Frontal cortex (tissue), 4 donors: ENCODE data around the gene SGCA. TPM values are rescaled to one million over a fixed set of nuclear protein-coding genes. Genes with fewer than 3 reads are reported as not detected.
A peak's percentile ranks its signal among the peaks of the same experiment; 100 is the strongest.

Source experiments
- DNase-seq, 2 donors: peaks; one replicate each; pipeline ENCODE4 v3.0.0; 2012; ENCODE audit warnings: low spot score in 2 of 2
- FAIRE-seq: peaks from 2 replicates; lab custom pipeline; 2012; peaks lifted over from hg19 to GRCh38; lab: Jason Lieb, UNC
- total RNA-seq: library from RNA; depleted of rRNA; stranded (reverse); fragments of >200 nt; gene quantifications from one replicate; pipeline ENCODE4 v1.2.3, GENCODE V29; 2014
- donor health status: control.
- donor health status: control.
- donor health status: control.

SGCA gene
- total RNA-seq, 1 donor from 2014 or later: not detected

DNA sequence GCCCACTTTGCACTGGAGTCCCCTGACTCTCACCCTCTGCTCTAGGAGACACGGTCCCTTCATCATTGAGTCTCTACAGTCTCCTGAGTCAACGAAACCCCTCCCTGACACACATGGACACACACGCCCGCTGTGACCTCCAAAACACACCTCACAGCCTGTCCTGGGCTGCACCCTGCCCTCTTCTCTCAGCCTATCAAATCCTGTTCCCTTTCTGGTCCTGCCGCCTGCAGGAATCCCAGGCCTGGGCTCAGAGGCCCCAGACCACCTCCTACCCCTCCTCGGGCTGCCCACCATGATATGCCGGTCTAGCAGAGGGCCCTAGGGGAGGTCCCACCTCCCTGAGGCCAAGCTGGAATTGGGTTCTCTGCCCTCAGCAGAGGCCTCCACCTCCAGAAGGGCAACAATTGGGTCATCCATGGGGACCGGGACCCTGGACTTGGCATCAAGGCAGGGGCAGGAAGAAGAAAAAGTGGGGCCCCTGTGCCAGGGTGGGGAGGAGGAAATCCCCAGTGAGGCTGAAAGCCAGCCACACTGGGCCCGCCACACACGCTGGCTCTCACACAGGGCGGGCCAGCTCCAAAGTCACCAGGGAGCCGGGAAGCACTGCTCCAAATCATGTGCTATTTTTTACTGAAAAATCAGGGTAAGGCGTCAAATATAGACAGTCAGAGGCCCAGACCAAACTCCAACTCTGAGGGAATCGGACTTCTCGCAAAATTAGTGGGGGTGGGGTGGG is 18.7 kb upstream of the SGCA start:
- DNase-seq: no peak
- no peak for FAIRE-seq

DNA sequence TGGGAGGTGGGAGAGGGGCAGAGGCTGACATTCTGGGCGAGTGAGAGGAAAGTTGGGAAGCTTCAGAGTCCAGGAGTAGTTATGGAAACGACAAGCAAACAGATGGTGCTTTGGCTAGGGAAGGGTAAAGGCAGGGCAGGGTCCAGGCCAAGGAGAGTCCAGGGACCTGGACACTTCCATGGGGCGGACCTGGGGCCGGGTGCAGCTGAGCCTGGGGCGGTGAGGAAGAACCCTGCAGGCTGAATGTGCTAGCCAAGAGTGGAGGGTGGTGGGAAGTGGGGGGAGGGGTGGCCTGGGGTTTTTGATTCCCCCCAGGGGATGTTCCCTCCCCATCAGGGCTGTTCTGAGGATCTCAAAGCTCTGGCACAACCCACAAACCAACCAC is 18.0 kb upstream of the SGCA start:
- FAIRE-seq (no peak), DNase-seq (no peak)

DNA sequence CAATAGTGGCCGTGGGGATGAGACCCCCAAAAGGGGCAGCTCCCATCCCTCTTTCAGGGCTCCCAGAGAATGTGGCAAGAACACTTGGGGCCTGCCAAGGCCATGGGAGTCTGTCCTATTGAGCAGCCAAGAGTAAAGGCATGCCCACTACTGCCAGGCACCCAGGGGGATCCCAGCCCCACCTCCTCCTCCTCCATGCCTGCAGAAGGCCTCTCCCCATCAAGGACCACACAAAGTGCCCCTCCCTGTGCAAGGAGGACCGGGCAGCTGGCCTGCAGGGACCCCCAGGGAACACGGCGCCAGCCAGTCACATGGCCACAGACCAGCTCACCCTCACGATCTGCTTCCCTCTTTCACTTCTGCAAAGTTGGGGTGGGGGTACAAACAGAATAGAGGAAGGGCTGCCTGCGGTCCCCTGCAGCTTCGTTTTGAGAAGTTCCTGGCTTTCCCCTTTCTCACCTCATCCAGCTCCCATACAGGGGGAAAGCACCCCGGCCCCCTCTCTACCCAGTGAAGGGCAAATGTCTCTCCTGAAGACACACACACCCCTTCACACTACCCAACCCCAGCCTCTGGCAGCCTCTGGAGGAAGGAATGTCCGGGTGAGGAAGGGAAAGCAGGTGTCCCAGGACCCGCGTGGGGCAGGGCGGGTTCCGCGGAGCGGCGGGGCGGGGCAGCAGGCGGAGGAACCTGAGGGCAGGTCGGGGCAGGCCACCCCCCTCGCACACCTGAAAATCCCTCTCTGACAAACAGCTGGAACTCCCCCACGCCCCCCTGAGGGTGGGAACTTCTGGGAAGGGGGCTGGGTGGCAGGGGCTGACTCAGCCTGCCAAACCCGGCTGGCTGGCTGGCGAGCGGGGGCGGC is 17.3 kb upstream of the SGCA start:
- DNase-seq (peak; percentile 67 to 75), FAIRE-seq (no peak)

DNA sequence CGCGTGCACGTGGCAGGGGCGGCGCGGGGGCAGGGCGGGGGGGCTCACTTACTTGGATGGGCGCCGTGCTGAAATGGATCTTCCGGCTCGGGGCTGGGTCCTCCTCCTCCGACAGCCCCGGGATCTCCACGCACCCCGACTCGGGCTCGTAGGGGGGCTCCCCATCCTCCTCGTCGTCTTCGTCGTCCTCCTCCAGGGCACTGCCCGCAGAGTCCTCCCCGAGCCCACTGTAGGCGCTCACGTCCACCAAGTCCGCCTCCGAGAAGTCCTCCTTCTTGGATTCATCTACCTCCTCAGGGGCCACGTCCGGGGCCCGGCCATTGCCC is 16.8 kb upstream of the SGCA start:
- FAIRE-seq (no peak), DNase-seq (no peak)

DNA sequence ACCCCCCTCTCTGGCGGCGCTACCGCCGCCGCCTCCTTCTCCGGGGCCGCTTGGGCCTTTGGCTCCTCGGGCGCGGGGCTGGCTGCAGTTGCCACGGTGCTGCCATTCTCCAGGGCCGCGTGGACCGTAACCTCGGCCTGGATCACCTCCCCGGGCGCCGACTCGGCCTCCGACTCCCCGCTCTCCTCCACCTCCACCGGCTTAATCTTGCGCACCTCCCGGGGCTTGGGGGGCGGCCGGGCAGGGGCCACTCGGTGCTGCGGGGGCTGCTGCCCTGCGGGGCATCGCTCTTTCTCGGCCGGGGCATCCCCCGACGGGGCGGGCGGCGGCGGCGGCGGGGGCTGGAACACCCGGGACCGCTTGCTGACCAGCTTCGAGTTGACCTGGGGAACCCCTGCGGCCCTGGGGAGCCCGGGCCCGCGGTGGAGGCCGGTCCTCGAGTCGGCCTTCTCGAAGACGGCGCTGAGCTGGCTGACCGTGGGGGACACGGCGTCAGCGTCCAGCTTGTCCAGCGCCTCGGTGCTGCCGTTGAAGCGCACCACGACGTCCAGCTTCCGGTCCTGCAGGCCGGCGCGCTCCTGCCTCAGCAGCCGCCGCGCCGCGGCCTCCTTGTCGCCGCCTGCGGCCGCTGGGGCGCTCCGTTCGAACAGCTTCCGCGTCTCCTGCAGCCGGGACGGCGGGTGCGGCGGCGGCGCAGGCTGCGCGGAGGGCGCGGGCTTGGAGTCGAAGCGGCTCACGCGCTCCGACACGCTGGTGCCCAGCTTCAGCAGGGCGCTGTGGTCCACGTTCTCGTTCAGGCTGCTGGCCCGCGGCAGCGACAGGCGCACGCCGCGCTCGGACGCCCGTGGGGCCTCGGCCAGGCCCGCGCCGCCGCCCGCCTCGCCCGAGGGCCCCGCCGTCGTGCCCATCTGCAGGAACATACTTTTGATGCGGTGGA is 16.1 kb upstream of the SGCA start:
- peak in 1 of 2 donors; percentile 73 for DNase-seq
- no peak for FAIRE-seq

DNA sequence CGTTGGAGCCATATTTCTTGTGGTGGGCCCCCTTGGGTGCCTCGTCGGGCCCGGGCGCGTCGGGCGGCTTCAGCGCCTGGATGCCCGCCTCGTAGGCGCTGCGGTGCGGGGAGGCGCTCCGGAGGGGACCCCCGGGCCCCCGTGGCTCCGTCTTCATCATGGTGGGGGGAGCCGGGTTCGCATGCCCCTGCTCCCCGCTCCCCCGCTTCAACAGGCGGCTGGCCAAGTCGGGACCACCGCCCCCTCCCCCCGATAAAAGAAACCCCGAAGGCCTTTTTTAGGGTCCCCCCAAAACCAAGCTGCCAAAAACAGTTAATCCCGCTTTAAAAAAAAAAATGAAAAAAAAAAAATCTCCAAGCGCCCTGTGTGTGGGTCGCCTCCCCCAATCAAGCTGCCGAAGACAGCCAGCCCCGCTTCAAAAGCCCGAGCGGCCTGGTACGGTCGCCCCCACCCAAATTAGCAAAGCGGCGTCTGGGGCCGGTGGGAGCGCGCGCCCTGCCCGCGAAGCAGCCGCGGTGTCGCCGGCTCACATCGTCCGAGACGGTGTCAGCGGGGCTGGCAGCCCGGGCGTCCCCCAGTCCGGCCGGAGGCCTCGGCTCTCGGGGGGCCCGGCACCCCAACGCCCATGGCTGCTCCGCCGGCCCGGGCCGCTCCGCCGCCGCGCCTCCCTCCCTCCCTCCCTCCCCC is 15.3 kb upstream of the SGCA start, which contains the start of gene PPP1R9B:
TSS of gene PPP1R9B (minus strand) at position 324 of the 687 bp plus-strand sequence. CDS start at position 160, 164 bp downstream.
- no peak for FAIRE-seq
- no peak for DNase-seq

DNA sequence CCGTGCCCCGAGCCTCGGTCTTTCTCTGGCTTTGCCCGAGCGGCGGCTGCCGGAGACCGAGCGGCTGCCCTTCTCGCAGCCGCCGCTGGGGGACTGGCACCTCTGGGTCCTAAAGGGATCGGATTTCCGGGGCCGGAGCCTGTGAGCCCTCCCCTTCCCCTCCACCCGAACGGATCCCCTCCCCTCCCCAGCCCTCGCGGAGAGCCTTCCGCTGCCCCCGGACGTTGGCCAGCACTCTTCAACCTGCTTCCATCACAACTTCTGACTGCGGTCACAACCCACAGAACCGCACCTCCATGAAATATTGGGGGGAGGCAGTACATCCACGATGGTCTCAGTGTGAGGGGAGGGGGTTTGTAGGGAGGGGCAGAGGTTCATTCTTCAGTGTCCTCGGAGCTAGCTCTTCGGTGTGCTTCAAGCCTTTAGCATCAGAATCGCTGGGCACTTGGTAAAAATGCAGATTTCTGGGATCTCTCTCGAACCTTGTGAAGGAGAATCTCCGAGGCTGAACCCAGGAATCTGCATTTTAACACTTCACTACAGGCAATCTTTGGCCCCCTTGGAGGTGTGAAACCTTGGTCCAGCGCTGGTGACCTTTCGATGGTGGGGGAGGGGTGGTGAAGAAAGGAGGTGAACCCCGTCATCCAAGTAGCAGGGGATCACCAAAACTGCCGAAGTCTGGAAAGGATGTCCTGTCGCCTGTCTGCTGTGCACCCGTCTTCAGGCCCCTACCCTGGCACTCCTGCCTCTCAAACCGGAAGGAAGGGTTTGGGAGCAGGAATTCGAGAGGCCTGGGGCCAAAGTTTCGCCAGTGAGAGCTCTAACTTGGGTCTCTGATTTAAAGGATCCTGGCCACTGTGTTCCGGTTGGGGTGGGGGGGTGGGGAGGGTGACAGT is 14.5 kb upstream of the SGCA start:
- no peak for FAIRE-seq
- DNase-seq: peak; percentile 96 to 98

DNA sequence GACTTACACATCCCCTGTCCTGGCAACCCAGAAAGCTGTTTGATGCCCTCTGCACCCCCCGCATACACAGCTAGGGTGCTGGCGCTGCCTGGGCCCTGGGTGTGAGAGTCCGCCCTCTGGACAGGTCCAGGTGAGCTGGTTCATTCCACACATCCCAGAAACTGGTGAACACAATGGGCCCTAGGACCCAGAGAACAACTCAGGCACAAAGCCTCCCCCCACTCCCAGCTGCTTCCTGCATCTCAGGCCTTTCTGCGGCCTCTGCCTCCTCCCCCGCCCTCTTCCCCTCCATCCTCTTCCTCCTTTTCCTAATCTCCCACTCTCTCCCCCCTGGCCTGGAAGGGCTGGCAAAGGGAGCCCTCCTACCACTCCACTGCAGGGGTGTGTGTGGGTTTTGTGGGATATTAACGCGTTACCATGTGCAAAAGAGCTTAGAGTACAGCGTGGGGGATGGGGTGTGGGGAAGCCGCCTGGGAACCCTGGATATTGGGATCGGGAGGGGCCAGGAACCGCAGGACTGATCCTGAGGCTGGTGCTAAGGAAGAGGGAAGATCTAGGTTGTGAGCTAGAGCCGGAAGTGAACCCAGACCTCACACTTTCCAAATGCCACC is 13.8 kb upstream of the SGCA start:
- DNase-seq (peak; percentile 83 to 86), FAIRE-seq (no peak)

DNA sequence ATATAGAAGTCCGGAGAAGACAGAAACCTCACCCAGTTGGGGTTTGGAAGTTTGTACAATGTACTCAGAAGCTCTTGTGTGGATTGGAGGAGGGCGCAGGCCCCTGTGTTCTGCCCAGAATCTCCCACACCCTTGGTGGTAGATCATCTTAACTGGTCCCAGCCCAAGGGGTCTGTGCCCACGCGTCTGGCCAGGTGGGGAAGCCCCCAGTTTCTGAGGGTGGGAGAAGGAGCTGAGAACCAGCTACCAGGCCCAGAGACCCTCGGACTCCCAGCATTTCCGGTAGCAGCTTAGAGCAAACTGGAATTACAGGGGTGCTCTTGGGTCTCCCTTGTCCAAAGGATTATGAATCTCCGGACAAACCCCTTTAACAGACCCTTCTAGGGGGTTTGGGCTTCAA is 13.1 kb upstream of the SGCA start:
- no peak for DNase-seq
- FAIRE-seq: no peak

DNA sequence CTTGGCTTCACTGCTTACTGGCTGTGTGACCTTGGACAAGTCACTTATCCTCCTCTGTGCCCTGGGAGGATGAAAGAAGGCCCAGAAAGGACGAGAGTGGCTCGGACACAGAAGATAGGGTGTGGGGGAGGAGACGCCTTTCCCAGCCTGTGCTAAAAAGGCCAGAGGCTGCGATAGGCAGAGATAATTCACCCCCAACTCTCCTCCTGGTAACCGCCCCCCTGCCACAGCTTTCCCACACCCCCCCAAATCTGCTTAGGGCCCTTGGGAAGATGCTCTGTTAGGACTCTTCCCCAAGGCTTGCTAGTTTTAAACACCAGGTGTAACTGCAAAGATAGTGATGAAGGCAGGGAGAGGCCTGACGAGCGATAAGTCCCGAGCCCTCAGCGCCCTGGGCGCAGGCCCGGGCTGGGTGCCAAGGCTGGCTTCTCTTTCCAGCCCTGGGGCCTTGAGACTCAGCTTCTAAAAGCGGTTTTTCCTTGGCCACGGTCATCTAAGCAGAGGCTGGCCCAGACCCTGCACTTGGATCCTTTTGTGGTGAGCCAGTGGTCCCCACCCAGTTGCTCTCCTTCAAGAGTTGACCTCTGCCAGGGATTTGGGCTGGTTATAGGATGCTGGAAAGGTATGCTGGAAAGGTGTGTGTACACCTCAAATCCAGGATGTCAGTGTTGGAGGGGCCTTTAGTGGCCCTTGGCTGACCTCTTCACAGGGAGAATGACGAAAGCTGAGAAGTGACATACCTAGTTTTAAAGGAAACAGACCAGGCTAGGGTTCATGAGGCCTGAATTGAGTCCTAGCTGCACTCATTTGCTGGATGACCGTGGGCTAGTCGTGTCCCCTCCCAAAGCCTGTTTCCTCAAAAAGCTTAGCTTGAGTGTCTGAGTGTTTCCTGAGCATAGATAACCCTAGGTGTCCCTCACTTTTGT is 11.9 kb upstream of the SGCA start:
- FAIRE-seq (no peak), DNase-seq (no peak)

DNA sequence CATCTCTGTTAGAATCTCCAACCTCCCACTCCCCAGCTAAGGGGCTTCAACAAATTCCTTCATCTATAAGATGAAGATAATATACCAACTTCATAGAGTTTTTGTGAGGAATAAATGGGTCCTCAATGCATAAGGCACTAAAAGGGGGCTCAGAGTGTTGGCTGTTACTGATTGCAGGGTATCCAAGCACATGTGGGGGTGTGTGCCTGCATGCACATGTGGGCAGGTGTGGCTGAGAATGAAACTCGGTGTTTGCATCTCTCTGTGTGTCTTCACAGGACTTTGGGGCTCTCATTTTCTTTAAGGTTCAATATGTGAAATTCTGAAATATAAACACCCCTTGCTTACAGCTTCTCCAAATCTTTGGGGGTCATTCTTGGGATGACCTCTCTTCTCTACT is 11.2 kb upstream of the SGCA start:
- DNase-seq (no peak), FAIRE-seq (no peak)

DNA sequence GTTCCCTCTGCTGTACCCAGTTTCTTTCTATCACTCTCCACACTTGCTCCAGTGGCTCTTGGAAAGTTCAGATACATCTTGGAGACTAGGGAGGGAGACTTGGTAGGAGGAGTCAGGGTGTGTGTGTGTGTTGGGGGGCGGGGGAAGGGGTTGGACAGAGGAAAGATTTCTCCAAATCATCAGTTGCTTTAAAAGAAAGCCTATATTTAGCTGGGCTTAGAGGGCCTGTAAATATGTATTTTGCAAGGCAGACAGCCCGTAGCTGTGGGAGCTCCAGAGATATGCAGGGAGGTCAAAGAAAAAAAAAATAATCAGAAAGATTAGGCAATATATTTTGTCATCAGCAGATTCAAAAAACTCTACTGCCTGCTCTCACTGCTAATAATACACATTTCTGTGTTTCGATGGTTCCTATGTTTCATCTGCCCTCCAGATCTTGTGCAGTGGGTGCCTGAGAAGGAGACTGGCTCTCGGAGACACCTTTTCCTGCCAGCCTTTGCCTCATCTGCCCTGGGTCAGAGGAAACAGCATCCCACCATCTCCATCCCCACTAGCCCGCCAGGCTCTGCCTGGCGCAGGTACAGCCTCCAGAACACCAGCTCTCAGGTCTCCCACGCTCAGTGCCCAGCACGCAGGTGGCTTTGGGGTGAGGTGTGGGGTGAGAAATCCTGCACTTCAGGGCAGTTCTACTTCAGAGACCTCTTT is 10.5 kb upstream of the SGCA start:
- no peak for DNase-seq
- FAIRE-seq: no peak

DNA sequence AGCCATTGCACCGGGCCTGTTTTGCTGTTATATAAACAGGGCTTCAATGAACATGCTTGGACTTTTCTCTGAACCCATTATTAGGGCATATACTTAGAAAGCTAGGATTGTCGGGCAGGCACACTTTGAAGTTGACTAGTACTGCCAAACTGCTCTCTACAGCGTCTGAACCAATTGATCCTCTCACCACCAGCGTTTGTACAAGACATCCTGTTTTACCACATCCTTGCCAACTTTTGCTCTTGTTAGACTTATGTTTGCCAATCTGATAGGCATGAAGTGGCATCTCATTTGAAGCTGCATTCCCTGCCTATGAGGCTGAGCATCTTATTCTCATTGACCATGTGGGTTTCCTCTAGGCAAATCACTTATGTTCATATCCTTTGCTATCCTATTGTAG is 7.9 kb upstream of the SGCA start:
- DNase-seq (no peak), FAIRE-seq (no peak)

DNA sequence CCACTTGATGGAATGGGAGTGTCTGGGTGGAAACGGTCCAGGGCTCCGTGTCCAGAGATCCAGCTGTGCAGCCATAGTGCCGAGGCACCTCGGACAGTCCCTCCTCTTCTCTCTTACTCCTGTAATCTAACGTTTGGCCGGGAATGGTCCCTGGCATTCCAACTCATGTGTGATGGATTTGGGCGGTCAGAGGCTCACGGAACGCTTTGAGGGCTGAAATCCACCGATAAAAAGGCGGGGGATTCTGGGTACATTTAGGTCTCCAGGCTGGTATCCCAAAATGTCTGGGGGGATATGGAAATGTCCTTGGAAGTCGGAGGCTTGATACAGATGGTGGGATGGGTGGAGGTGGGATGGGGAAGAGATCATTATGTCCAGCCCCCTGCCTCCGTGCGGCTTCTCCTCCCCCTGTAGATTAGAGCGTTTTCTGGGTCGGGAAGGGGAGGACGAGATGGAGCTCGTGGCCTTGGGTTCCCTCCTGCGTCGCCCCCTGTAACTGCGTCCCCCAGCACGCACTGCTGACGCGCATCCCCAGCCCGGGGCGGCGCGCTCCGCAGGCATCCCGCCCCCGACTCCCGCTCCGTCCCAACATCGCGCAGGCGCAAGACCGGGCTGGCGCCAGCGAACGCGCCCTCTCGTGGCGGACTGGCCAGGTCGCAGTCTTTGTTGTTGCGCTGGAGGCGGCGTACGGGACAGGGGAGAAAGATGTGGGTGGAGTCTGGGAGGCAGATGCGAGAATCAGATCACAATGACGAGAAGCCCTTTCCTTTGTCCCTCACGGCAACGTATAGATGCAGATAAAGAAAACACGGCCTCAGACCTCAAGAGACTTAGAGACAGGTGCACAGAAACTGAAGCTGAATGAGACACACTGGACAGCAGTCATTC is 4.5 kb upstream of the SGCA start:
- no peak for FAIRE-seq
- DNase-seq: peak; percentile 94 to 99

DNA sequence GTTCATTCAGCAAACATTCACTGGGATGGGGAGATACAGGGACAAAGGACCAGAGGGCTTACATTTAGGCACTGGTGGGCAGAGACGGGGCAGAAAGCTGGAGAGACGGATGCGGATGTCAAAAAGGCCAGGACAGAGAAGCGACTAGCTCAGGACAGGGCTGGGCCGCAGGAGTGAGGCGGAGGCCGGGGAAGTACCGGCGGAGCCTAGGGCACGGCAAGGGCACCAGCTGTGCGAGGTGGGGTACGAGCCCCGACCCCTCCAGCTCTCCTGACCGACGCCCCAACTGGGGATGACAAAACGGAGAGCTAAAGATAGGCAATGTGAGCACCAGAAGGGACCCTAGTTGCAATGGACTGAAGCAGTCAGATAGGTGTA is 3.9 kb upstream of the SGCA start:
- FAIRE-seq: no peak
- DNase-seq: no peak
